MCF 10A (cell line): Measurements from ENCODE around the gene SHISA6. TPM values are rescaled to one million over a fixed set of nuclear protein-coding genes. Genes with fewer than 3 reads are reported as not detected.

Experiments used
- BruUV-seq: library from RNA; stranded (reverse); fragments of 400-500 nt; replicated peaks from 2 replicates; lab custom pipeline; 2021; lab: Mats Ljungman, UMichigan
- CTCF ChIA-PET: fragments of 300-600 bp; sonication (Branson Sonifier 250); formaldehyde crosslinking; extraction: SDS; loops from one replicate; lab custom pipeline; 2021; ENCODE audit warnings: antibody characterized with exemption, inconsistent platforms; lab: Yijun Ruan, JAX
- POLR2A ChIA-PET: fragments of 300-600, 350-650 bp; sonication (Branson Sonifier 250); formaldehyde crosslinking; extraction: SDS; loops from one replicate; lab custom pipeline; 2020; ENCODE audit warnings: antibody characterized with exemption, inconsistent platforms; lab: Yijun Ruan, JAX
- DNase-seq: peaks from one replicate; pipeline ENCODE4 v3.0.0-alpha.2; 2018; ENCODE audit not compliant: unreplicated experiment
- H3K27ac Mint-ChIP-seq: one replicate; pipeline ENCODE4 v1.8.0; 2022; ENCODE audit warnings: mild to moderate bottlenecking, low read depth, mixed read lengths; ENCODE audit not compliant: unreplicated experiment
- H3K27me3 Mint-ChIP-seq: one replicate; pipeline ENCODE4 v1.8.0; 2022; ENCODE audit warnings: mixed read lengths; ENCODE audit not compliant: insufficient read depth, unreplicated experiment
- H3K36me3 Mint-ChIP-seq: one replicate; pipeline ENCODE4 v1.8.0; 2022; ENCODE audit warnings: mild to moderate bottlenecking, moderate library complexity, mixed read lengths; ENCODE audit not compliant: insufficient read depth, unreplicated experiment
- H3K4me1 Mint-ChIP-seq: one replicate; pipeline ENCODE4 v1.8.0; 2022; ENCODE audit warnings: mixed read lengths; ENCODE audit not compliant: insufficient read depth, unreplicated experiment
- H3K4me3 Mint-ChIP-seq: one replicate; pipeline ENCODE4 v1.8.0; 2022; ENCODE audit warnings: mild to moderate bottlenecking, moderate library complexity, mixed read lengths; ENCODE audit not compliant: unreplicated experiment
- H3K9me3 Mint-ChIP-seq: one replicate; pipeline ENCODE4 v1.8.0; 2022; ENCODE audit warnings: mixed read lengths; ENCODE audit not compliant: unreplicated experiment
- intact Hi-C: fragments of 100-400 bp; cut with micrococcal nuclease; formaldehyde crosslinking; loops from 2 replicates; pipeline ENCODE4 v1.14.1; 2022
- total RNA-seq: library from RNA; stranded (reverse); gene quantifications from 2 replicates; pipeline ENCODE4 v1.2.3, GENCODE V29; 2022
- TF ChIP-seq, protein P1 (sequence below): fragments of 200-600 bp; IDR thresholded peaks from one replicate; pipeline ENCODE4 v1.8.0; 2022; ENCODE audit warnings: antibody characterized with exemption, mild to moderate bottlenecking; ENCODE audit not compliant: unreplicated experiment

The SHISA6 gene
- total RNA-seq, 1 experiment from 2014 or later: not detected

DNA sequence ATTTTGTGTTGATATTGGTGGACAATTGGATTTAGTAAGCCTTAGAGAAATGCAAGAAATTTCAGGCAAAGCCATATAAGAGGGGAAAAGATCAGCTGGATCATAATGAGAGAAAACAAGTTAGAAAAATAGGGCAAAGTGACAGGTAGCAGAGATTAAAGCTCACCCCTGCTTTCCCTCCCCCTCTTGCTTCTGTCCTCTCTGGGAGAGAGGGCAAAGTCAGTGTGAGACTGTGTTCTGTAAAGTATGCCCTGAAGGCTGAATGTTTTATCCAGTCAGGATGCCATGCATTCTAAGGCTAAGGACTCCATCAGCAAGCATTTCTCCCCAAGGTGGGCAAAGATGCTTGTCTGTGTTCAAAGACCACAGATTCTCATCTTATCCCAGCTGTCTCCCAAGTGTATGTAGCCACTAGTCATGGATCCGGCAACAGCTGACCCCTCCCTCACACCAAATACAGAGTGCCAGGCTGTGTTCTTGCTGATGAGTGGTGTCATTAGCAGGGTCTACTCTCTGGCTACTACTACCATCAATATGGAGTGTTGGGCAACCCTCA lies 221.1 kb downstream of the SHISA6 start:
- H3K36me3 Mint-ChIP-seq: no peaks in the 10 kb centered on the region
- POLR2A ChIA-PET: no interaction called here
- intact Hi-C loops: no loop called here
- CTCF ChIA-PET: no interaction called here
- no peak overlapping the region for H3K4me3 Mint-ChIP-seq
- TF ChIP-seq, protein P1, sequence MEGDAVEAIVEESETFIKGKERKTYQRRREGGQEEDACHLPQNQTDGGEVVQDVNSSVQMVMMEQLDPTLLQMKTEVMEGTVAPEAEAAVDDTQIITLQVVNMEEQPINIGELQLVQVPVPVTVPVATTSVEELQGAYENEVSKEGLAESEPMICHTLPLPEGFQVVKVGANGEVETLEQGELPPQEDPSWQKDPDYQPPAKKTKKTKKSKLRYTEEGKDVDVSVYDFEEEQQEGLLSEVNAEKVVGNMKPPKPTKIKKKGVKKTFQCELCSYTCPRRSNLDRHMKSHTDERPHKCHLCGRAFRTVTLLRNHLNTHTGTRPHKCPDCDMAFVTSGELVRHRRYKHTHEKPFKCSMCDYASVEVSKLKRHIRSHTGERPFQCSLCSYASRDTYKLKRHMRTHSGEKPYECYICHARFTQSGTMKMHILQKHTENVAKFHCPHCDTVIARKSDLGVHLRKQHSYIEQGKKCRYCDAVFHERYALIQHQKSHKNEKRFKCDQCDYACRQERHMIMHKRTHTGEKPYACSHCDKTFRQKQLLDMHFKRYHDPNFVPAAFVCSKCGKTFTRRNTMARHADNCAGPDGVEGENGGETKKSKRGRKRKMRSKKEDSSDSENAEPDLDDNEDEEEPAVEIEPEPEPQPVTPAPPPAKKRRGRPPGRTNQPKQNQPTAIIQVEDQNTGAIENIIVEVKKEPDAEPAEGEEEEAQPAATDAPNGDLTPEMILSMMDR: no peak
- H3K27ac Mint-ChIP-seq: no peak overlapping the region
- H3K9me3 Mint-ChIP-seq: no peaks in the 10 kb centered on the region
- no peaks in the 10 kb centered on the region for H3K4me1 Mint-ChIP-seq
- no peak for DNase-seq
- no TSS peak for BruUV-seq
- H3K27me3 Mint-ChIP-seq: peaks cover 12% of the 10 kb centered on the region

DNA sequence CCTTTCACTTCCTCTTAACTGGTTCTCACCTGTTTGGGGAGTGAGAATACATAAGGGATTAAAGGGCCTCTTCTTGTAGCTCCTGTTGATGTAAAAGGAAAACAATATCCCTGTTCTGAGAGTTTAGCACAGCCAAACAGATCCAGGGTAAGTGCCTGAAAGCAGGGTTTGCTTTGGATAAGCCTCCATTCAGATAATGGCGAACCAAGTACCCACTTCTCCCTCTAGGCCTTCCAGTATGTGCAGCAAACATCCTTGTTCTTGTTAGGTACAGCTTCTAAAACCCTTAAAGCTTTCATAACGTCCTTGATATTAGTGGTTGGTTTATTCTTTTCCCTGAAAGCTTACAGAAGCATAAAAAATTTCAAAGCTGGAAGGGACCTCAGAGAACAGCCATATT lies 226.6 kb downstream of the SHISA6 start:
- H3K4me1 Mint-ChIP-seq: no peaks in the 10 kb centered on the region
- TF ChIP-seq, protein P1: no peak
- H3K27me3 Mint-ChIP-seq: no peaks in the 10 kb centered on the region
- ChIA-PET CTCF (no interaction called here), POLR2A (no interaction called here)
- BruUV-seq: no TSS peak
- DNase-seq: no peak
- no peak overlapping the region for H3K27ac Mint-ChIP-seq
- intact Hi-C loops: no loop called here
- H3K9me3 Mint-ChIP-seq: no peaks in the 10 kb centered on the region
- H3K4me3 Mint-ChIP-seq: no peak overlapping the region
- peaks cover 5% of the 10 kb centered on the region for H3K36me3 Mint-ChIP-seq

DNA sequence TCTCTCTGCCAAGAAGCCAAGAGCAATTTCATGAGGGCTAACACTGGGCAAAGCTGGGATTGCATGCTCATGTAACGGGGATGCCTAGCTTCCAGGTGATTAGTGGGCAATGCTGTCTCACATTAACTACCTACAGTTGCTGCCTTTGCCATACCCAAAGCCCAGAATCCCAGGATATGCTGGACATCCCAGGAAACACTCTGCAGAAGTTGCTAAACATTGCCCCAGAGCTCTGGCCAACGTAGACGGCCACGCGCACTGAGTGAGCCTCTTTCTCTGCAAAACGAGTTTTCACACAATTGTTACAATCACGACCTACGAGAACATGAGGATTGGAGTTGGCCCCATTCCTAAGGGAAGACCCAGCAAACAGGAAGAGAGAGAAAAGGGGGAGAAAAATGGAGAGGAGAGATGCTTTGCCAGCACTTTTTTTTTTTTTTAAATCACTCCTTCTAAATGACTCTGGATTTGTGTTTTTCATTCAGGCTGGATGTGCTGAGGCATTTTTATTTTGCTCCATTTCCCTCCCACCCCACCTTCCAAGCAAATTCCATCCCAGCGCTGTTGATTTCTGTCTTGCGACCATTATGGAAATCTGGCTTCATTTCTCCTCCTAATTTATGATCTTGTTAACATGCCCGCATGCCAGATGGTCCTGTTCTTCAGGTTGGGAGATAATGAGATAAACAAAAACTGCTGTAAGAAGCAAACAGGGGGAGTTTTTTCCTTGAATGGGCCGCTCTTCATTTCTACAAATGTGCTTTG lies 244.5 kb downstream of the SHISA6 start:
- CTCF ChIA-PET: no interaction called here
- no peaks in the 10 kb centered on the region for H3K4me1 Mint-ChIP-seq
- no peaks in the 10 kb centered on the region for H3K36me3 Mint-ChIP-seq
- H3K9me3 Mint-ChIP-seq: no peaks in the 10 kb centered on the region
- peaks cover 42% of the 10 kb centered on the region for H3K27me3 Mint-ChIP-seq
- no peak overlapping the region for H3K27ac Mint-ChIP-seq
- no TSS peak for BruUV-seq
- POLR2A ChIA-PET: no interaction called here
- no peak overlapping the region for H3K4me3 Mint-ChIP-seq
- no peak for DNase-seq
- TF ChIP-seq, protein P1: no peak
- intact Hi-C loops: no loop called here

DNA sequence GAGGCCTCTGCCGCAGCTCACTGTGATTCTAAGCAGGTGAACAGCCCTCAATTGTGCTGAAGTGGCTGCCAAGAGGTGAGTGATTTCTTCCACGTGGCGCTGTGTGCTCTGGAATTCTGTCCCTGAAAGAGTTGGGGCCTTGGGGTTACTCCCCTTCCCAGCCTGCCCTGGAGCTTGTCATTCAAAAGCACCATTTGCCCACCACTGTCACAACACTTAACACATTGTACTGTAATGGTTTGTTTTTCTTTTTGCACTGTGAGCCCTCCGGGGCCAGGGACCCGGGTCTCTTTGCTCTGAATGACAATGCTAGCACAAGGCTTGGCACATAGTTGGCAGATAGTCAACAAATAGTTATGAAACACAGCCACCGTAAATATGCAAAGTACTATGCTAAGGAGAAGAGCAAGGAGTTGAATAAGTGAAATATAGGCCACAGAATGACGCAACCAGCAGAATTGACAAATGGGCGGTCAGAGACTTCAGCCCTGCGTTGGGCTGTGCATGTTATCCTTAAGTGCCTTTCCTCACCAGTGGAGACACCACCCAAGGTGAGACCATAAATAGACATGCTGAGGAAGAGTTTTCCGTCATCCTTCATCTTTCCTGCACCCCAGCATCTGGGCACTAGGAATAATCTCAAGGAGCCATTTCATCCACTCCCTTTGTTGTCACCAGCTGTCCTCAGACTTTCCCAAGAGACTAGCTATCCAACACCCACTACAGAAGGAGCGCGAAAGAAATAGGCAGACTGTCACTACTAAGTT lies 245.3 kb downstream of the SHISA6 start:
- ChIA-PET POLR2A (no interaction called here), CTCF (no interaction called here)
- H3K9me3 Mint-ChIP-seq: no peaks in the 10 kb centered on the region
- H3K27ac Mint-ChIP-seq: no peak overlapping the region
- no peaks in the 10 kb centered on the region for H3K4me1 Mint-ChIP-seq
- no peak for DNase-seq
- no TSS peak for BruUV-seq
- intact Hi-C loops: no loop called here
- H3K4me3 Mint-ChIP-seq: no peak overlapping the region
- TF ChIP-seq, protein P1: no peak
- peaks cover 43% of the 10 kb centered on the region for H3K27me3 Mint-ChIP-seq
- H3K36me3 Mint-ChIP-seq: no peaks in the 10 kb centered on the region
